ENCODE results near the gene IQGAP2. TPM values are rescaled to one million over a fixed set of nuclear protein-coding genes. Genes with fewer than 3 reads are reported as not detected.

The IQGAP2 gene
- total and polyA plus RNA-seq, 2 of the 8 experiments (the other 6 are each of a cell fraction or from before 2014, with no cell fraction given): 19.7 to 66.0 TPM

DNA sequence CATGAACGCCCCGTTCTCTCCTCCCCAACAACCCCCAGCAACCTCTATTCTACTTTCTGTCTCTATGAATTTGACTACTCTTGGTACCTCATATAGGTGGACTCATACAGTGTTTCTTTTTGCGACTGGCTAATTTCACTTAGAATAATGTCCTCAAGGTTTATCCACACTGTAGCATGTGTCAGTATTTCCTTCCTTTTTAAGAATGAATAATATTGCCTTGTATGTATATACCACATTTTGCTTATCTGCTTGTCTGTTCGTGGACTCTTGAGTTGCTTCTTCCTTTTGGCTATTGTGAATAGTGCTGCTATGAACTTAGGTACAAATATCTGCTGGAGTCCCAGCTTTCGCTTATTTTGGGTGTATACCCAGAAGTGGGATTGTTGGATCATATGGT is 42.7 kb downstream of the IQGAP2 start:
- Histone ChIP-seq H2BK15ac (ENCODE audit: low read length) (no peak overlapping the region), H3K9me3 (ENCODE audit: insufficient read depth in 2 of 2, low read depth in 1 of 2, low read length in 1 of 2) (no peaks in the 10 kb centered on the region), H3K9ac (replicated peaks in 1 of 4; ENCODE audit: extremely low read depth in 1 of 4, low read depth in 3 of 4, low read length in 3 of 4) (no peak overlapping the region), H4K20me1 (replicated peaks in 1 of 2; ENCODE audit: control insufficient read depth in 1 of 2, insufficient read depth in 2 of 2, low read length in 2 of 2) (peaks cover 0 to 2% of the 10 kb centered on the region in 2 experiments), H4K5ac (ENCODE audit: insufficient read length, low read depth, low read length) (no peak overlapping the region), H3K4me2 (ENCODE audit: insufficient read depth in 1 of 2, low read depth in 2 of 2, low read length in 2 of 2) (no peak overlapping the region), H2BK5ac (ENCODE audit: low read depth, low read length) (no peak overlapping the region), H3K23ac (ENCODE audit: insufficient read length) (no peak overlapping the region), H2AFZ (ENCODE audit: low read length) (no peak overlapping the region), H3K79me1 (ENCODE audit: low read depth, low read length) (no peaks in the 10 kb centered on the region; the same call in 1 of the 2 replicates), H3K56ac (replicated peaks; ENCODE audit: insufficient read length, low read depth, low read length) (no peak overlapping the region), H3K18ac (ENCODE audit: extremely low read depth, low read length) (no peak overlapping the region), H4K8ac (ENCODE audit: extremely low read depth, insufficient read depth, low read length) (no peak overlapping the region), H2BK20ac (ENCODE audit: low read length) (no peak overlapping the region), H3K4ac (replicated peaks; ENCODE audit: insufficient read length, low read depth, low read length) (no peak overlapping the region), H3K23me2 (ENCODE audit: low read depth, low read length) (no peaks in the 10 kb centered on the region), H3K14ac (ENCODE audit: insufficient read length) (no peak overlapping the region), H3K27ac (ENCODE audit: low read depth, low read length) (no peak overlapping the region), H2BK120ac (replicated peaks; ENCODE audit: low read depth, low read length) (no peak overlapping the region), H3K4me3 (ENCODE audit: extremely low read depth in 1 of 4, insufficient read depth in 2 of 4, low read depth in 3 of 4, low read length in 4 of 4) (no peak overlapping the region), H3K27me3 (replicated peaks in 1 of 4; ENCODE audit: control insufficient read depth in 3 of 4, extremely low read depth in 1 of 4, insufficient read depth in 3 of 4, low read length in 3 of 4) (no peaks in the 10 kb centered on the region), H3K4me1 (replicated peaks in 1 of 4; ENCODE audit: control insufficient read depth in 3 of 4, insufficient read depth in 4 of 4, low read length in 3 of 4) (peaks cover 0 to 2% (median 0%) of the 10 kb centered on the region in 4 experiments; a peak in 1 of 7 replicates), H3K36me3 (ENCODE audit: control insufficient read depth in 2 of 4, insufficient read depth in 4 of 4, low read length in 3 of 4) (no peaks in the 10 kb centered on the region; a peak in 2 of 8 replicates), H2BK12ac (ENCODE audit: low read depth, low read length) (no peak overlapping the region), H4K91ac (replicated peaks; ENCODE audit: insufficient read length, low read length) (no peak overlapping the region), H2AK5ac (ENCODE audit: low read depth, low read length) (no peak overlapping the region), H3K79me2 (ENCODE audit: control insufficient read depth in 1 of 2, insufficient read depth in 2 of 2, low read length in 2 of 2) (peaks cover 0 to 5% of the 10 kb centered on the region in 2 experiments; a peak in 2 of 4 replicates)
- 90% methylated on average over 5 of the region's 5 CpGs; no CpG with 5 or more reads in 1 of the 2 experiments for WGBS, 2 experiments (ENCODE audit: extremely low coverage in 1 of 2, insufficient coverage in 1 of 2, insufficient read length in 1 of 2, insufficient replicate concordance in 2 of 2, low coverage in 1 of 2, low lambda C conversion rate in 2 of 2, missing lambda C conversion rate in 1 of 2)
- FAIRE-seq: no peak
- ChIA-PET CTCF (ENCODE audit: partially characterized antibody) (no interaction called here), POLR2A (ENCODE audit: partially characterized antibody) (no interaction called here)
- DNase-seq (ENCODE audit: low read depth in 1 of 2, low spot score in 2 of 2): no peak
- no peak for TF ChIP-seq TBP (IDR thresholded peaks at IDR 0.05; ENCODE audit: low read depth, low read length)
- TF ChIP-seq CBX8 (IDR thresholded peaks at IDR 0.05; ENCODE audit: borderline replicate concordance, low read depth, low read length): no peak
- TF ChIP-seq BCL11A (IDR thresholded peaks at IDR 0.05; ENCODE audit: low read depth in 2 of 2, low read length in 2 of 2): no peak
- TF ChIP-seq YY1 (IDR thresholded peaks at IDR 0.05; ENCODE audit: low read depth, low read length): no peak
- no peak for TF ChIP-seq KDM1A (IDR thresholded peaks at IDR 0.05; ENCODE audit: borderline replicate concordance, low read length)
- TF ChIP-seq ASH2L (IDR thresholded peaks at IDR 0.05; ENCODE audit: low read length): no peak
- TF ChIP-seq TAF1 (IDR thresholded peaks at IDR 0.05; ENCODE audit: low read depth, low read length): no peak
- TF ChIP-seq EZH2 (IDR thresholded peaks at IDR 0.05; ENCODE audit: low read depth, low read length, severe bottlenecking): no peak
- TF ChIP-seq TAF7 (optimal IDR thresholded peaks at IDR 0.05; ENCODE audit: borderline replicate concordance, low read depth, low read length): no peak

Data from H1 (cell line).